ENCODE data around the gene WWOX. TPM values are rescaled to one million over a fixed set of nuclear protein-coding genes. Genes with fewer than 3 reads are reported as not detected.

Gene WWOX
- total and polyA plus RNA-seq, 2 donors (not counting 3 experiments of a cell fraction or from before 2014, with no cell fraction given) = 6.2 to 12.5 TPM

DNA sequence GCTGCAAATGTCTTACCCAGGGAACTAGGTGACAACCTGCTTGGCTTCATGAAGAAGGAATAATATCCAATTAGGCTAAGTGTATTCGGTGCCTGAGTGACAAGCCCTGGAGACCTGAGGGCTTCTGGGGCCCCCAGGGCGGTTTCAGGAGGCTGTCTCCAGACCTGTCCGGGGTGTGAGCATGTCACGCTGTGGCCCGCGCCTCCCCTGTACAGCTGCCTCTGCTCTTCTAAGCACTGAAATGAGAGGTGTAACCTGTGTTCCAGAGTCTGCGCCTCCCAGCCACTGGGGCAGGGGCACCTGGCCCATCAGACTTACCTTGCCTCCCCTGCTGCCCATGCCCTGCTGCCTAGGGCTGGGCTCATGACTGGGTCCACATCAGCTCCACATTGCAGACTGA lies 114.3 kb downstream of the WWOX start:
- TF ChIP-seq EZH2 (IDR thresholded peaks at IDR 0.05; ENCODE audit: borderline replicate concordance, low read depth, low read length, severe bottlenecking) (no peak), GATA2 (IDR thresholded peaks at IDR 0.05; ENCODE audit: insufficient read depth, insufficient read length, low read depth, low read length) (no peak), JUN (IDR thresholded peaks at IDR 0.05; ENCODE audit: borderline replicate concordance, insufficient read depth, insufficient read length, low read depth) (no peak), FOS (IDR thresholded peaks at IDR 0.05; ENCODE audit: borderline replicate concordance, insufficient read depth, low read length) (no peak), POLR2AphosphoS5 (IDR thresholded peaks at IDR 0.05; ENCODE audit: insufficient read depth, low read depth, low read length) (no peak), POLR2A (IDR thresholded peaks at IDR 0.05; ENCODE audit: low read depth, low read length) (no peak), MYC (IDR thresholded peaks at IDR 0.05; ENCODE audit: low read depth, low read length) (no peak)
- TF ChIP-seq, protein P1, sequence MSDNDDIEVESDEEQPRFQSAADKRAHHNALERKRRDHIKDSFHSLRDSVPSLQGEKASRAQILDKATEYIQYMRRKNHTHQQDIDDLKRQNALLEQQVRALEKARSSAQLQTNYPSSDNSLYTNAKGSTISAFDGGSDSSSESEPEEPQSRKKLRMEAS (IDR thresholded peaks at IDR 0.05; ENCODE audit: insufficient read depth, insufficient read length) = no peak
- TF ChIP-seq, protein P2, sequence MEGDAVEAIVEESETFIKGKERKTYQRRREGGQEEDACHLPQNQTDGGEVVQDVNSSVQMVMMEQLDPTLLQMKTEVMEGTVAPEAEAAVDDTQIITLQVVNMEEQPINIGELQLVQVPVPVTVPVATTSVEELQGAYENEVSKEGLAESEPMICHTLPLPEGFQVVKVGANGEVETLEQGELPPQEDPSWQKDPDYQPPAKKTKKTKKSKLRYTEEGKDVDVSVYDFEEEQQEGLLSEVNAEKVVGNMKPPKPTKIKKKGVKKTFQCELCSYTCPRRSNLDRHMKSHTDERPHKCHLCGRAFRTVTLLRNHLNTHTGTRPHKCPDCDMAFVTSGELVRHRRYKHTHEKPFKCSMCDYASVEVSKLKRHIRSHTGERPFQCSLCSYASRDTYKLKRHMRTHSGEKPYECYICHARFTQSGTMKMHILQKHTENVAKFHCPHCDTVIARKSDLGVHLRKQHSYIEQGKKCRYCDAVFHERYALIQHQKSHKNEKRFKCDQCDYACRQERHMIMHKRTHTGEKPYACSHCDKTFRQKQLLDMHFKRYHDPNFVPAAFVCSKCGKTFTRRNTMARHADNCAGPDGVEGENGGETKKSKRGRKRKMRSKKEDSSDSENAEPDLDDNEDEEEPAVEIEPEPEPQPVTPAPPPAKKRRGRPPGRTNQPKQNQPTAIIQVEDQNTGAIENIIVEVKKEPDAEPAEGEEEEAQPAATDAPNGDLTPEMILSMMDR (IDR thresholded peaks at IDR 0.05; ENCODE audit: extremely low read depth in 1 of 2, insufficient read depth in 1 of 2, low read depth in 1 of 2, low read length in 2 of 2) = no peak
- no peak for FAIRE-seq
- POLR2A ChIA-PET = no interaction called here

More for the DNA sequence above, 114.3 kb downstream of the WWOX start:
- Histone ChIP-seq H3K9me3 (replicated peaks; ENCODE audit: control insufficient read depth, insufficient read depth, low read length) (no peaks in the 10 kb centered on the region), H4K20me1 (replicated peaks; ENCODE audit: control insufficient read depth, extremely low read depth, insufficient read depth, low read length) (no peaks in the 10 kb centered on the region), H3K9me1 (replicated peaks; ENCODE audit: control insufficient read depth, extremely low read depth, insufficient read depth, low read length) (no peaks in the 10 kb centered on the region), H3K27ac (ENCODE audit: insufficient read depth, low read depth, low read length) (no peak overlapping the region), H3K27me3 (ENCODE audit: control insufficient read depth in 2 of 2, insufficient read depth in 2 of 2, low read length in 2 of 2) (no peaks in the 10 kb centered on the region), H2AFZ (ENCODE audit: low read depth, low read length) (no peak overlapping the region), H3K36me3 (ENCODE audit: control insufficient read depth in 2 of 2, extremely low read depth in 1 of 2, insufficient read depth in 2 of 2, low read length in 2 of 2) (no peaks in the 10 kb centered on the region), H3K79me2 (ENCODE audit: control insufficient read depth, insufficient read depth, low read length) (no peaks in the 10 kb centered on the region), H3K9ac (replicated peaks; ENCODE audit: extremely low read depth, insufficient read depth, low read length) (no peak overlapping the region), H3K4me3 (replicated peaks in 1 of 3; ENCODE audit: insufficient read depth in 1 of 3, low read depth in 1 of 3, low read length in 3 of 3) (no peak overlapping the region), H3K4me2 (ENCODE audit: insufficient read depth, low read length) (no peak overlapping the region), H3K4me1 (ENCODE audit: control insufficient read depth, extremely low read depth, insufficient read depth, low read length) (no peaks in the 10 kb centered on the region)
- dilution Hi-C loops (cut with MboI; ENCODE audit: extremely low pct_ligation_motif_present, low sequenced_read_pairs) = no loop called here
- no TSS peak for BruUV-seq (replicated peaks)
- intact Hi-C loops (cut with micrococcal nuclease) = no loop called here
- DNase-seq (ENCODE audit: low read depth, low spot score) = no peak
- CTCF ChIA-PET = no interaction called here
